Neutrophil (primary cell): ENCODE measurements around the gene NHLH1.

ENCODE experiments used
- H3K27ac ChIP-seq: fragments of 200-600 bp; sonication (generic); 2 replicates; pipeline ENCODE4 v1.5.1; 2016; ENCODE audit warnings: mild to moderate bottlenecking, moderate library complexity
- H3K27me3 ChIP-seq: fragments of 200-600 bp; sonication (generic); 2 replicates; pipeline ENCODE4 v1.6.0; 2016; ENCODE audit warnings: mild to moderate bottlenecking
- H3K36me3 ChIP-seq: fragments of 200-600 bp; sonication (generic); 2 replicates; pipeline ENCODE4 v1.5.1; 2017
- H3K4me1 ChIP-seq, 2 experiments: fragments of 200-600 bp in 1 of 2; sonication (generic) in 1 of 2; 1 replicate in 1 of 2; 2 replicates in 1 of 2; pipeline versions ENCODE4 v1.5.1 to v1.6.1; 2013 to 2016; ENCODE audit warnings: low read depth in 1 of 2, low read length in 1 of 2, mild to moderate bottlenecking in 1 of 2, moderate library complexity in 1 of 2; ENCODE audit not compliant: control insufficient read depth in 1 of 2, insufficient read depth in 1 of 2
- H3K4me3 ChIP-seq, 2 experiments: fragments of 200-600 bp in 1 of 2; sonication (generic) in 1 of 2; 1 replicate in 1 of 2; 2 replicates in 1 of 2; pipeline ENCODE4 v1.5.1; 2013 to 2016; ENCODE audit warnings: low read depth in 1 of 2, low read length in 1 of 2, mild to moderate bottlenecking in 1 of 2, moderate library complexity in 1 of 2
- H3K9me3 ChIP-seq: fragments of 200-600 bp; sonication (generic); 2 replicates; pipeline ENCODE4 v1.5.1; 2016
- CTCF ChIP-seq: fragments of 200-600 bp; sonication (generic); IDR thresholded peaks from 2 replicates; pipeline ENCODE4 v1.5.1; 2016; ENCODE audit warnings: antibody characterized with exemption

The NHLH1 gene

GRCh38 chr1:160394673-160395072 lies 27.8 kb downstream of the NHLH1 start:
- no peak for TF ChIP-seq CTCF
- Histone ChIP-seq H3K9me3 (no peaks in the 10 kb centered on the region), H3K27me3 (peaks cover 48% of the 10 kb centered on the region), H3K4me1 (no peaks in the 10 kb centered on the region), H3K27ac (no peak overlapping the region), H3K36me3 (no peaks in the 10 kb centered on the region), H3K4me3 (no peak overlapping the region)

GRCh38 chr1:160397651-160398050 lies 30.8 kb downstream of the NHLH1 start:
- Histone ChIP-seq H3K4me3 (no peak overlapping the region), H3K4me1 (peaks cover 0 to 10% of the 10 kb centered on the region in 2 experiments), H3K9me3 (no peaks in the 10 kb centered on the region), H3K27ac (no peak overlapping the region), H3K27me3 (peaks cover 65% of the 10 kb centered on the region), H3K36me3 (no peaks in the 10 kb centered on the region)
- TF ChIP-seq CTCF = no peak

- Histone ChIP-seq H3K36me3 (no peaks in the 10 kb centered on the region), H3K27me3 (peaks cover 71% of the 10 kb centered on the region), H3K9me3 (no peaks in the 10 kb centered on the region), H3K4me1 (peaks cover 0 to 10% of the 10 kb centered on the region in 2 experiments), H3K27ac (no peak overlapping the region), H3K4me3 (no peak overlapping the region)
- TF ChIP-seq CTCF = no peak
Measured at GRCh38 chr1:160398823-160399222, 32.0 kb downstream of the NHLH1 start.

- no peak for TF ChIP-seq CTCF
- Histone ChIP-seq H3K4me3 (no peak overlapping the region), H3K27me3 (peaks cover 71% of the 10 kb centered on the region), H3K4me1 (peaks cover 0 to 10% of the 10 kb centered on the region in 2 experiments), H3K27ac (no peak overlapping the region), H3K36me3 (no peaks in the 10 kb centered on the region), H3K9me3 (no peaks in the 10 kb centered on the region)
Measured at GRCh38 chr1:160399544-160400222, 32.8 kb downstream of the NHLH1 start.

- H3K9me3 ChIP-seq = no peaks in the 10 kb centered on the region
- H3K27me3 ChIP-seq = peaks cover 67% of the 10 kb centered on the region
- H3K36me3 ChIP-seq = no peaks in the 10 kb centered on the region
- H3K4me3 ChIP-seq = peak within 1 kb of the TSS in 1 of 2 experiments; percentile 18
- no peak within 1 kb of the TSS for H3K27ac ChIP-seq
- peaks cover 0 to 10% of the 10 kb centered on the region in 2 experiments for H3K4me1 ChIP-seq
- no peak for TF ChIP-seq CTCF
Measured at GRCh38 chr1:160400223-160400645, 33.4 kb downstream of the NHLH1 start, which contains the start of gene VANGL2. Gene VANGL2, plus strand, starts transcription at chr1:160400564. Its CDS starts 15,274 bp downstream, at chr1:160415838.
